Stimulated activated CD4-positive, alpha-beta T cell treated with anti-CD3 and anti-CD28 coated beads, Interleukin-2, amount 100 ng/mL, for 4 hours (primary cell): Measurements from ENCODE around the gene RAP2A.
A peak's percentile ranks its signal among the peaks of the same experiment; 100 is the strongest.

ENCODE experiments used
- DNase-seq: peaks from one replicate; pipeline ENCODE4 v3.0.0-alpha.2; 2020; ENCODE audit warnings: low read depth

The RAP2A gene

GRCh38 chr13:97422118-97423054 is 11.6 kb upstream of the RAP2A start:
- DNase-seq: no peak

- no peak for DNase-seq
These were observed 10.5 kb upstream of the RAP2A start for GRCh38 chr13:97423300-97424045.

- DNase-seq: no peak
These were observed 8.4 kb upstream of the RAP2A start for GRCh38 chr13:97425590-97425989.

- DNase-seq: no peak
These were observed 7.3 kb upstream of the RAP2A start for GRCh38 chr13:97426695-97427094.

- DNase-seq: no peak
These were observed 4.3 kb upstream of the RAP2A start for GRCh38 chr13:97429681-97430081.

- no peak for DNase-seq
These were observed 3.7 kb upstream of the RAP2A start for GRCh38 chr13:97430296-97430695.

GRCh38 chr13:97431171-97431764 is 2.7 kb upstream of the RAP2A start:
- DNase-seq: no peak

GRCh38 chr13:97432232-97432916 is 1.6 kb upstream of the RAP2A start:
- DNase-seq: no peak

GRCh38 chr13:97432917-97433726 is 847 bp upstream of the RAP2A start:
- DNase-seq: peak; percentile 94

- peak; percentile 5 for DNase-seq
These were observed 630 bp downstream of the RAP2A start for GRCh38 chr13:97434397-97435201.

- no peak for DNase-seq
These were observed 1.4 kb downstream of the RAP2A start for GRCh38 chr13:97435323-97435722.

GRCh38 chr13:97435794-97436193 is 1.8 kb downstream of the RAP2A start:
- no peak for DNase-seq

- DNase-seq: no peak
These were observed 2.9 kb downstream of the RAP2A start for GRCh38 chr13:97436845-97437244.

- no peak for DNase-seq
These were observed 3.8 kb downstream of the RAP2A start for GRCh38 chr13:97437729-97438128.

- no peak for DNase-seq
These were observed 5.1 kb downstream of the RAP2A start for GRCh38 chr13:97438856-97439595.

- no peak for DNase-seq
These were observed 6.7 kb downstream of the RAP2A start for GRCh38 chr13:97440598-97441170.

GRCh38 chr13:97441368-97441767 is 7.4 kb downstream of the RAP2A start:
- DNase-seq: no peak

- no peak for DNase-seq
These were observed 11.7 kb downstream of the RAP2A start for GRCh38 chr13:97445522-97446187.

- DNase-seq: no peak
These were observed 12.5 kb downstream of the RAP2A start for GRCh38 chr13:97446448-97446847.
